ENCODE data around the gene BNIP5.

The BNIP5 gene

DNA sequence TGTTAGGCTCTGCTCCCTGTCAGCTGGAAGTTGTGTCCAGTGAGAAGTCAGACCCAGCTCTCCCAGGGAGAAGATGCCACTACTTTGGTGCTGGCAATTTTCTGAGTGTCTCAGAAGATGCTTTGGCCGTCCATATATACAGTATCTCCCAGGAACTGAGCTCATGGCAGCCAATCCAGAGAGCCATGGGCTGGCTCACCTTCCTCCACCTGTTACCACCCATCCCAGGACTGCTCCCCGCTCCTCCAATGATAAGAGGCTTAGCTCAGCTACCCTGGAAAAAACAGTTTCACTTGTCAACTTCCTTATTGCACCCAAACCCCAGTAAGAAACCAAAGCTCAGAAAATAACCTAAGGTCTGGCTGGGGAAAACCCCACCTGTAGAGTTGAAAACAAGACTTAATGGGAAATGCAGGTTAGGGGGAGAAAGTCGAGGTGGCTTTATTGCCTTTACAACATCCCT is at the start of gene BNIP5:
Gene BNIP5, minus strand, starts transcription at position 110 of the 463 bp plus-strand sequence. CDS start 6,198 bp downstream, outside the sequence.
- DNase-seq: no peak

GRCh38 chr6:36384095-36384494 is 47.4 kb upstream of the BNIP5 start:
- no peak for DNase-seq

DNA sequence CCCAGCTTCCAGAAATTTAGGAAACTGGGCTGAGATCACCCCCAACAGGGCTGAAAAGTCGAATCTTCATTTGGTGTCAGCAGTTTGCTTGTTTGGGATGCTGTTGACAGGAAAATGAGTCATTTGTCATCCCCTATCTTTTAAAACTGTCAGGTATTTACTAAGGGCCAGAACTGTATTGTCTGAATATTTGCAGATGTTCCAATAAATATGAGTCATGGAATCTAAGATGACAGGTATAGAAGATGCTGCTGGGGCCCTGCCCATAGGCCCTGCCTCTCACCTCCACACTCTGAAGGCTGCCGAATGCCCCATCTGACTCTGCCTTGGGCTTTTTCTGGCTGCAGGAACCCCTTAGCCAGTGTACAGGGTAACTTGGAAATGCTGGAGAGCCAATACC is 46.9 kb upstream of the BNIP5 start:
- no peak for DNase-seq

DNA sequence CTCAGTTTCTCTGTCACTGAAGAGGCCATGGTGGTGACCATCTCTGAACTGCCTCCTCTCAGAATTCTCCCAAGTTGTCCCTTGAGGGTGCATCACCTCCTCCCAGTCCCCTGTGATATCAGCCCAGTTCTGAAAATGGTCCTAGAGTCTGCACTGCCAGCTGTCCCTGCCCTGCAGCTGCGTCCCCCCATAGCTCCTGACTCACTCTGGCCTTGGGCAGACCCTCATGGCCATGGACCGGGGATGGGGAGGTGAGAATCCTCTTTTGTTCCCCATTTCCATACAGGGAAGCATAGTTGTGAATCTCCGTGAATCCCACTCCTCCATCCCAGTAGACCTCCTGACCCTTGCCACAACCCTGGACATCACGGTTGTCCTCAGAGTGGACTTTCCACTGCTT is 46.3 kb upstream of the BNIP5 start:
- DNase-seq: no peak

DNA sequence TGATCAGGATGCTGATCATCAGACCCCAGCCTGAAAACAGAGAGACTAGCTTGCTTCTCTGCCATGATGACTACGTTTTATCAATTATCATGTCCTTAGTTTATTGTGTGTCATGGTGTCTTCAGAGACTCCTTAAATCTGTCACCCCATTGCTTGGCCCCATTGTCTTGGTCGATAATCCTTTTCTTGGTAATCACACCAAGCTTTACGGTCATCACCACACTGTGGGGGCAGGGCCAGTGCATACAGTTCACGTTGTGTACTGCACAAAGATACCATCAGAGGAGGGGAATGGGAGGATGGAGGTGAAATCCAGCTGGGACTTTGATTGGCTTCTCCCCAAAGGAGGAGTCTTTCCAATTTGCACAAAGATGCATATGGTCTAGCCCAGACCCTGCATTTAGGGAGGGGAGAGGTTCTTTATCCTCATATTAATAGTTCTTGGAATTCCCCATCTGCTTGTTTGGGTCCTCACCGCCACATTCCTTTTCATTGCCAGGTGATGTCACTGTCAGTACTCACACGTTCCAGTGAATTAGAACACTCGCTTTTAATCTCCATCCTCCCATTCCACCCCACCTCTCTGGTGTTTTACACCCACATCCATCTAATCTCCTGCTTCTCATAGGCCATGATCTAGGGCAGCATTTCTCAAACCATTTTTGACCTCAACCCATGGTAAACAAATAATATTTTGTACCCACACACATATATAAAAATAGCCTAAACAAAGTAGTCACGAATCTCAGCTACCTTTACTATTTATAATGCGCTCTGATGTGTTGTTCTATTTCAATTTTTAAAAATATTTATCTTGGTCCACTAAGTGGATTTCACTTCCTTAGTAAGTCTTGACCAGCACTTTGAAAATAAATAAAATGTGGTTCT is 45.1 kb upstream of the BNIP5 start:
- no peak for DNase-seq

GRCh38 chr6:36380166-36380565 is 43.5 kb upstream of the BNIP5 start:
- DNase-seq: no peak

DNA sequence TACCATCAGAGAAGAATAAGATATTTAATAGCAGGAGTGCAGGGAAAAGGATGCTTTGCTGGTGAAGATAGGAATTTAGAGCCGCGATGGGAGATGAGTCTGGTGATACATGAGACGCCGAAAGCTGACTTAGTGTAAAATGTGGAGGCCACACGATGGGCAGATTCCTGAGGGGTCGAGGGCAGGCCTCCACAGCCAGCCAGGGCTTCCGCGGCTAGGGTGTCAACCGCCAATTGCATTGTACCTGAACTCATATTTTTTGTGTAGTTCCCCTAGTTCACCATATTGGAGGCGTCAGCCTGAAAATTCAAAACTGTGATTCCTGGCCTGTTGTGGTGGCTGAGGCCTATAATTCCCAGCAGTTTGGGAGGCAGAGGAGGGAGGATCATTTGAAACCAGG is 42.2 kb upstream of the BNIP5 start:
- no peak for DNase-seq

- DNase-seq: no peak
These were observed 41.7 kb upstream of the BNIP5 start for GRCh38 chr6:36378243-36378920.

DNA sequence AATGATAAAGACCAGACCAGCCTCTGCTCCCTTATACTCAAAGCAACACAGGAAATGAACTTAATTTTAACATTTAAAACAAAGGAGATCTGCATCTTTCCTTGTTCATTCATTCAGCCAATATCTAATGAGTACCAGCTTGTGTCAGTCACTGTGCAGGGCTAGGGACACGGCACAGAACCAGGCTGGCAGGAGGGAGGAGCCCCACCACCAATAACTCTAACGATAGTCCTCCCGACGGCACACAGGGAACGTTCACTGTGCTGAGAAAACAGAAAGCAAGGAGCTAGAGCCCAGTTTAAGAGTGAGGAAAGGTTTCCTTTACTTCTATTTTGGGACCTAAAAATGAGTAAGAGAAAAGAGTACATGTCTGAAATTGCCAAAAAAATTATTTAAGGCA is 40.9 kb upstream of the BNIP5 start:
- DNase-seq: no peak

GRCh38 chr6:36376742-36377141 is 40.1 kb upstream of the BNIP5 start:
- DNase-seq: no peak

- DNase-seq: no peak
These were observed 39.5 kb upstream of the BNIP5 start for GRCh38 chr6:36376183-36376582.

GRCh38 chr6:36375644-36376155 is 39.0 kb upstream of the BNIP5 start:
- no peak for DNase-seq

DNA sequence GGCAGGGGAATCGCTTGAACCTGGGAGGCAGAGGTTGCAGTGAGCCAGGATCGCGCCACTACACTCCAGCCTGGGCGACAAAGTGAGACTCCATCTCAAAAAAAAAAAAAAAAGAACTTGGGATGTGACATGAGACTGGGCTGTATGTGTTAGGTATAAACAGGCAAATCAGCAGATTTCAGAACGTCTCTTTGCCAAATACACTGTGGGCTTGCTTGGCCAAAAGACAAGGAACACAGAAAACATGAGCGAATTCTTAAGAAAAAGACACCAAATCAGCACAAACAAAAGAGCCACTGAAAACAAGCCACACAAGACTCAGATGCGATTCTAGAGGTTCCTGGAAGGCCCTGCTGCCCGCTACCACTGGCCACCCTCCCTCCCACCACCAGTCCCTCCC is 38.3 kb upstream of the BNIP5 start:
- no peak for DNase-seq

DNA sequence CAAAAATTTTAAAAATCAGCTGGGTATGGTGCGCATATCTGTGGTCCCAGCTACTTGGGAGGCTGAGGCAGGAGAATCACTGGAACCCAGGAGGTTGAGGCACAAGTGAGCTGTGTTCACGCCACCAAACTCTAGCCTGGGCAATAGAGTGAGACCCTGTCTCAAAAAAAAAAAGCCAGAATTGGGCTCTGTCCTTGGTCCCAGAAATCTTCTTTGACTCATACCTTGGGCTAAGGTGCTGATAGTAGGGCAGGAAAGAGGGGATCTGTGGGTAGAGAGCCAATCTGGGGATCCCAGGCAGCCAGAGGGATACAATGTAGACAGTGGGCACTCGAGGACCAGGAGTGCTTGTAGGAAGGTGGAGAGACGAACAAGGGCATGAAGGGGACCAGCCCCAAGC is 37.5 kb upstream of the BNIP5 start:
- DNase-seq: no peak

GRCh38 chr6:36373368-36374019 is 36.8 kb upstream of the BNIP5 start:
- DNase-seq: no peak

- no peak for DNase-seq
These were observed 35.4 kb upstream of the BNIP5 start for GRCh38 chr6:36372088-36372487.

- no peak for DNase-seq
These were observed 34.5 kb upstream of the BNIP5 start for GRCh38 chr6:36371211-36371610.

GRCh38 chr6:36370638-36371037 is 34.0 kb upstream of the BNIP5 start:
- DNase-seq: no peak

- no peak for DNase-seq
These were observed 32.5 kb upstream of the BNIP5 start for GRCh38 chr6:36368921-36369865.

- no peak for DNase-seq
These were observed 31.7 kb upstream of the BNIP5 start for GRCh38 chr6:36368421-36368820.

DNA sequence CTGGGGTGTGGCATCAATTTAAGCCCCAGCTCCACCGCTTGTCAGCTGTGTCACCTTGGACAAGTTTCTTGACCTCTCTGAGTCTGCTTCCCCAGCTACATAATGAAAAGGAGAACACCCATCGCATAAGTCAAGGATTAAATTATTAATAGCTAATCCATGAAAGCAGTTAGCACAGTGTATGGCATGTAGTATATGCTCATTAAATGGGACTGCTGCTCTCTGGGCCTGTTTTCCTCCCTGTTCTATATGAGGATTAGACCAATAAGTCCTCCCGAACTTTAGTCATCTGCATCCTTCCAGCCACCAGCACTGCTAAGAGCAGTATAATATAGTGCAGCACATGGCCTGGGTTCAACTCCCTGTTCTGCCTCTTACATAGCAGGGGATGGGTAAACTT is 31.1 kb upstream of the BNIP5 start:
- DNase-seq: no peak

All from NCI-H2029 (cell line).